Measurements from ENCODE around the gene SLC25A13.
"Not testable (repeated sequence)": the region's sequence is repeated elsewhere in the genome, so short reads cannot be mapped to it uniquely, and the experiment has no call there.

SLC25A13 gene

GRCh38 chr7:96322373-96322695, 436 bp upstream of the SLC25A13 start:
- DNase-seq: peak in 1 of 2 experiments; percentile 47

GRCh38 chr7:96321031-96321657, 754 bp downstream of the SLC25A13 start:
- DNase-seq: peak; percentile 61 to 91

GRCh38 chr7:96320442-96320841, 1.5 kb downstream of the SLC25A13 start:
- no peak for DNase-seq

- DNase-seq: no peak
Measured at GRCh38 chr7:96319439-96319838, 2.5 kb downstream of the SLC25A13 start.

GRCh38 chr7:96316949-96317348, 4.9 kb downstream of the SLC25A13 start:
- no peak for DNase-seq

GRCh38 chr7:96315125-96315512, 6.8 kb downstream of the SLC25A13 start:
- DNase-seq: no peak

- no peak for DNase-seq
Measured at GRCh38 chr7:96314402-96315124, 7.3 kb downstream of the SLC25A13 start.

- DNase-seq: no peak
Measured at GRCh38 chr7:96313940-96314339, 8.0 kb downstream of the SLC25A13 start.

- no peak for DNase-seq
Measured at GRCh38 chr7:96312502-96312901, 9.4 kb downstream of the SLC25A13 start.

- no peak for DNase-seq
Measured at GRCh38 chr7:96311967-96312366, 9.9 kb downstream of the SLC25A13 start.

GRCh38 chr7:96310110-96310509, 11.8 kb downstream of the SLC25A13 start:
- no peak for DNase-seq

GRCh38 chr7:96308950-96309263, 13.0 kb downstream of the SLC25A13 start:
- no peak for DNase-seq

- no peak for DNase-seq
Measured at GRCh38 chr7:96308253-96308949, 13.5 kb downstream of the SLC25A13 start.

GRCh38 chr7:96306385-96307125, 15.3 kb downstream of the SLC25A13 start:
- no peak for DNase-seq

GRCh38 chr7:96305915-96306314, 16.0 kb downstream of the SLC25A13 start:
- DNase-seq: no peak

- no peak for DNase-seq
Measured at GRCh38 chr7:96304573-96304972, 17.3 kb downstream of the SLC25A13 start.

- no peak for DNase-seq
Measured at GRCh38 chr7:96303686-96304443, 18.0 kb downstream of the SLC25A13 start.

GRCh38 chr7:96303105-96303685, 18.7 kb downstream of the SLC25A13 start:
- no peak for DNase-seq

GRCh38 chr7:96300986-96301385, 20.9 kb downstream of the SLC25A13 start:
- no peak for DNase-seq

GRCh38 chr7:96300502-96300901, 21.4 kb downstream of the SLC25A13 start:
- DNase-seq: no peak

- no peak for DNase-seq
Measured at GRCh38 chr7:96299496-96299895, 22.4 kb downstream of the SLC25A13 start.

- DNase-seq: no peak
Measured at GRCh38 chr7:96297876-96298275, 24.0 kb downstream of the SLC25A13 start.

GRCh38 chr7:96297446-96297845, 24.5 kb downstream of the SLC25A13 start:
- not testable (repeated sequence) for DNase-seq

Data from NCI-H446 (cell line).